Testis (tissue), 3 donors: Measurements from ENCODE around the gene ZNF275. TPM values are rescaled to one million over a fixed set of nuclear protein-coding genes. Genes with fewer than 3 reads are reported as not detected.

Experiments
- DNase-seq: peaks from one replicate; pipeline ENCODE4 v3.0.0-alpha.2; 2019
- H3K27ac ChIP-seq, 2 donors: fragments of 200-600 bp; sonication (generic); one replicate each; pipeline ENCODE4 v1.5.1; 2019
- H3K27me3 ChIP-seq: fragments of 200-600 bp; sonication (generic); one replicate; pipeline ENCODE4 v1.5.1; 2019
- H3K36me3 ChIP-seq: fragments of 200-600 bp; sonication (generic); one replicate; pipeline ENCODE4 v1.5.1; 2017; ENCODE audit warnings: low read depth; ENCODE audit errors: missing control alignments
- H3K4me1 ChIP-seq: fragments of 200-600 bp; sonication (generic); one replicate; pipeline ENCODE4 v1.5.1; 2019
- H3K4me3 ChIP-seq, 2 donors: fragments of 200-600 bp; sonication (generic); one replicate each; pipeline ENCODE4 v1.5.1; 2017 to 2019
- H3K9me3 ChIP-seq: fragments of 200-600 bp; sonication (generic); one replicate; pipeline ENCODE4 v1.5.1; 2017
- CTCF ChIP-seq, 3 experiments: fragments of 450-650 bp in 2 of 3; fragments of 200-600 bp in 1 of 3; sonication (generic) in 1 of 3; IDR thresholded peaks; one replicate each; pipeline ENCODE4 v1.5.1; 2016 to 2019; ENCODE audit warnings: antibody characterized with exemption in 3 of 3, mild to moderate bottlenecking in 2 of 3, moderate library complexity in 1 of 3
- POLR2A ChIP-seq: fragments of 450-650 bp; IDR thresholded peaks from one replicate; pipeline ENCODE4 v1.6.1; 2017; ENCODE audit warnings: antibody characterized with exemption, mild to moderate bottlenecking, moderate library complexity
- WGBS, 2 donors: methylation state at CpG; one replicate each; pipeline ENCODE4 v1.1.5; 2018; 5-methylcytosine and 5-hydroxymethylcytosine counted together
- intact Hi-C: fragments of 100-400 bp; cut with DNase I; formaldehyde crosslinking; loops from one replicate; pipeline ENCODE4 v1.15.1; 2023; ENCODE audit warnings: low total_unique reads
- polyA plus RNA-seq: library from polyadenylated mRNA; stranded (reverse); fragments of 350-450 nt; fragmentation: Illumina TruSeq; extraction: RNeasy Lipid Tissue Mini Kit (QIAGEN cat#74804); gene quantifications from one replicate; pipeline ENCODE4 v1.2.3, GENCODE V29; 2014; ENCODE audit warnings: low read depth, low replicate concordance; ENCODE audit not compliant: insufficient read depth
- total RNA-seq, 2 donors: library from RNA; depleted of rRNA; stranded (reverse); fragments of >200 nt; gene quantifications; one replicate each; pipeline ENCODE4 v1.2.3, GENCODE V29; 2016

The ZNF275 gene
- total and polyA plus RNA-seq, 3 donors from 2014 or later, result 28.7 to 65.0 (median 58.4) TPM

- no peak for TF ChIP-seq CTCF (IDR thresholded peaks at IDR 0.05)
- TF ChIP-seq POLR2A, result no peak
- intact Hi-C loops, result no loop called here
Observed at GRCh38 chrX:153396320-153397195, 62.6 kb downstream of the ZNF275 start.

GRCh38 chrX:153397256-153397960 lies 63.5 kb downstream of the ZNF275 start:
- Histone ChIP-seq H3K4me3 (no peak overlapping the region), H3K36me3 (no peaks in the 10 kb centered on the region), H3K4me1 (no peaks in the 10 kb centered on the region), H3K27me3 (no peaks in the 10 kb centered on the region), H3K9me3 (no peaks in the 10 kb centered on the region), H3K27ac (no peak overlapping the region)
- no peak for DNase-seq
- intact Hi-C loops, result no loop called here
- no peak for TF ChIP-seq CTCF (IDR thresholded peaks at IDR 0.05)
- no peak for TF ChIP-seq POLR2A
- WGBS, 2 donors, result 89 to 95% methylated on average over 8 to 26 of the region's 27 CpGs

More at GRCh38 chrX:153396320-153397195, 62.6 kb downstream of the ZNF275 start:
- no peaks in the 10 kb centered on the region for H3K9me3 ChIP-seq
- DNase-seq, result no peak
- no peak overlapping the region for H3K4me3 ChIP-seq
- H3K27ac ChIP-seq, result no peak overlapping the region
- no peaks in the 10 kb centered on the region for H3K27me3 ChIP-seq
- 88 to 92% methylated on average over 5 to 17 of the region's 26 CpGs for WGBS, 2 donors
- H3K4me1 ChIP-seq, result no peaks in the 10 kb centered on the region
- H3K36me3 ChIP-seq, result no peaks in the 10 kb centered on the region

GRCh38 chrX:153398275-153398960 lies 64.5 kb downstream of the ZNF275 start:
- 72 to 99% methylated on average over 7 to 12 of the region's 17 CpGs for WGBS, 2 donors
- intact Hi-C loops, result no loop called here
- DNase-seq, result no peak

More at GRCh38 chrX:153398275-153398960, 64.5 kb downstream of the ZNF275 start:
- Histone ChIP-seq H3K36me3 (no peaks in the 10 kb centered on the region), H3K4me3 (no peak overlapping the region), H3K4me1 (no peaks in the 10 kb centered on the region), H3K27ac (no peak overlapping the region), H3K27me3 (no peaks in the 10 kb centered on the region), H3K9me3 (no peaks in the 10 kb centered on the region)
- TF ChIP-seq POLR2A, result no peak
- no peak for TF ChIP-seq CTCF (IDR thresholded peaks at IDR 0.05)
